Activated naive CD4-positive, alpha-beta T cell treated with anti-CD3 and anti-CD28 coated beads, Interleukin-2, amount 50 U/mL, for 16 hours (primary cell): ENCODE results near the gene SECISBP2.
"Not testable (repeated sequence)": the region's sequence is repeated elsewhere in the genome, so short reads cannot be mapped to it uniquely, and the experiment has no call there.

Experiments
- DNase-seq: peaks from one replicate; pipeline ENCODE4 v3.0.0-alpha.2; 2020

Gene SECISBP2

GRCh38 chr9:89367726-89368437 lies 49.6 kb downstream of the SECISBP2 start:
- DNase-seq, result no peak

DNA sequence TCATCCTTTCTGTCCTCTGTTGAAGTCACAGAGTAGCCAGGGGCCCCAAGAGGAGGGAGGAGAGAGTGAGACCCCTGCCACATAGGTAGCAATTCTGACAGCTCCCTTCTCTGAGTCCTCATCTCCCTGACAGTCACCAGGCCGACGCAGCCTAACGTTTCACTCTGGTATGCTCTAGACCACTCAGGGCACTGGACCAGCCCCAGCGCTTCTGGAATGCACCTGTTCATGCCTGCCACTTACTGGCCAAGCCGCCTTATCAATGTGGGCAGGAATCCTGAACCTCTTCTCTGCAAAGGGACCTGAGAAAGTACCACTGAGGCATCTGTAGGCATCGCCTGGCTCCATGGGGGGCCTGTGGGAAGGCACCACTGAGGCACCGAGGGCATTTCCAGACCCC lies 50.2 kb downstream of the SECISBP2 start:
- DNase-seq, result no peak

DNA sequence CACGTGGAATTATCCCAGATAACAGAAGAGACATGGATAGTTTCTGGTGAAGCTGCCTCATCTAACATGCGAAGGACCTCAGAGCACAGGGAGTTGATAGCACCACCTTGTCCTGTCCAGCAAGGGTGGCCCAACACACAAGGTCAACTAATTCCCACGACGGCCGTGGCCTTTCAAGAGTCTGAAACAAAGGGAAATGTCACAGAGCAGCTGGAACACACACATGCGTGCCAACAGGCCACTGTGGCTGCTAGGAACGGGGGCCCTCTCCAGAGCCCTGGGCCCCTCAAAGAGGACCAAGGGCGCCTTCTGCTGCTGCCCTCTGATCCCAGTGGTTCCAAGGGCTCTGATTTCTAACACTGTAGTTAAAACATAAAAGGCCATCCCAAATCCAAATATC lies 50.7 kb downstream of the SECISBP2 start:
- no peak for DNase-seq

GRCh38 chr9:89370593-89370992 lies 52.3 kb downstream of the SECISBP2 start:
- DNase-seq, result no peak

- DNase-seq, result not testable (repeated sequence)
Observed at GRCh38 chr9:89371791-89372190, 53.5 kb downstream of the SECISBP2 start.

GRCh38 chr9:89372230-89372816 lies 54.0 kb downstream of the SECISBP2 start:
- no peak for DNase-seq

DNA sequence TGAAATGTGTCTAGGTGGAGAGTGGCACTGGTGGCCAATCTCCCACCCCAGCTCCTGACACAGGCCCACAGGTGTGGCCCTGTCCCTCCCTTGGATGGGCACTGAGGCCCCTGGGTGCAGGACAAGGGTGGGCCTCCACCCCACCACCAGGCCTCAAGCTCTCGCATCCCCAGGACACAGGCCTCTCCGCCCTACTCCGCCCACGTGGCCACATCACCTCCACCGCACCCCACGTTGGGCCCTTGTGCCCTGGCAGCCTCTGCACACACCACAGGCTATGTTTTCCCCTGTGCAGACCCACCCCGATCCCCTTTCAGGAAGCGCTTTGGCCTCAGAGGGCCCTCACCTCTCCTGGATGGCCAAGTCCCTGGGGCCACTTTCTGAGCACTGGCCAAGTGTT lies 54.7 kb downstream of the SECISBP2 start:
- no peak for DNase-seq

- no peak for DNase-seq
Observed at GRCh38 chr9:89374176-89374575, 55.9 kb downstream of the SECISBP2 start.

DNA sequence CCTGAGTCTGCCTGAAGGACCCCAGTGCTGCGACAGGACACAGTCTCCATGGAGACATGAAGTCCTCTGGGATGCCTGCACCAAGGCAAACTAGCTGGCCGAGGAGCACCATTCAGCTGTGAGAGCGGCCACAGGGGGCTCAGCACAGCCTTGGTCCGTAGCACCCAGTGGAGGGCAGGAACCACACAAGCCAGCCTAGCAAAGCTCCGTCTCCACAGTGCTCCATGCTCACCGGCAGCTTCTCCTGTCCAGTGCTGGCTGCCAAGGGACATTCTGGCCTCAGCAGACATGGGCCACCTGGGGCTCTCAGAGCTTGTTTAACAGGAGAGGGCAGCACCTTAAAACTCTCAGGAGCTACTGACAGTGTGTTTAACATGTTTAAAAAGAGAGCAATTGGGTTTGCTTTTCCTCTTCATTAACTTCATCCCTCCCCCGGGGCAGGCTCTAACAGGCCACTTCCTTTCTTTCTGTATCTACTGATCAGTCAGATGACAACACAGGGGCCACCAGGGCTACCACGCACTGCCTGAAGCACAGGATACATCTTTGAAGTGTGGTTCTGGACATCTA lies 57.0 kb downstream of the SECISBP2 start:
- DNase-seq, result no peak

- DNase-seq, result no peak
Observed at GRCh38 chr9:89376286-89376685, 58.0 kb downstream of the SECISBP2 start.

- no peak for DNase-seq
Observed at GRCh38 chr9:89376741-89377351, 58.5 kb downstream of the SECISBP2 start.

DNA sequence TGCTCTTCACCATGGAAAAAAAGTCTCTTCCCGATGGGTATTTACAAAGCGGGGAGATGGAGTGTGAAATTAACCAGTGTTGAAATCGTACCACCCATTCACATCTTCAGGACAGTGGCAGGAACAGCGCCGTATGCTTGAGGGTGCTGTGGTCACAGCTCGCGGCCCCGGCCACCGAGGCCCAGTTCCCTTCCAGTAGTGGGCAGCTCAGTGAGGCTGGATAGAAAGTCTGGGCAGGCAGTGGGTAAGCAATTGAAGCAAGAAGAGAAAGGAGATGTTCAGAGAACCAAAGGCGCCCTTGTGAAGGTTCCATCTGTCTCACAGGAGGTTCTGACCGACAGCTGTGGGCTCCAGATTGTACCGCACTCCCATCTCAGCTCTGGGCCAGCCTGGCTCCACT lies 59.1 kb downstream of the SECISBP2 start:
- DNase-seq, result no peak

DNA sequence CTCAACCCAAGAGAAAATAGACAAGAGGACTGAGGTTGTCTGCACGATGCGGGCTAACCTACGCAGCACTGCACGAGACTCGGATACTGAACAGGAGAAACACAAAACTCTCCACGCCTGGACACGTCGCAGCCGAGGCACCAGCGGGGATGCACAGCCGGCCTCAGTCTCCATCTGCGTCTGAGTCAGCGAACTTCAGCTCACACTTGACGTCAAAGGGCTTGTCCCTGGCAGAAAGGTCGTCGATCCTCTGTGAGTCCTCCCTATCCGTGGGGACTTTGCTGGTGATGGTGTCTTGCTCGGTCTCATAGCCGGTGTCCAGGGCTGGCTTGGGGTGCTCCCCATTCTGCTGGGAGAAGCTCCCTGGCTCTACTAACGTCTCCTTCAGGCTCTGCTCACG lies 60.2 kb downstream of the SECISBP2 start:
- DNase-seq, result no peak

DNA sequence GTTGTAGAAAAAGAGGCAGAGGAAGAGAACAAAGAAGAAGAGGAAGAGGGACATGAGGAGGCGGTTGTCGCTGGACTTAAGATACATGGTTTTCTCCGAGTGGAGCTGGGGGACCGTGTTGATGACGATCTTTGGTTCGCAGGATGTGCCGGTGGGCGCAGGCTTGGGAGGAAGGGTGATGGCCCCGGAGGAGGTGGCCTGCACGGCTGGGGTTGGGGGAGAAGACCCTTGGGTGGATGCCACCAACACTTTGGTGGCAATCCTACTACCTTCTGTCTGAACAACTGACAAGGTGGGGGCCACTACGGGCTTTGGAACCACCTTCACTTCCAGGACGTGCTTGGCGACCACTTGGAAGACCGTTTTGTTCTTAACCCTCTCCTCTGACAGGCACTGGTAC lies 60.7 kb downstream of the SECISBP2 start:
- no peak for DNase-seq

DNA sequence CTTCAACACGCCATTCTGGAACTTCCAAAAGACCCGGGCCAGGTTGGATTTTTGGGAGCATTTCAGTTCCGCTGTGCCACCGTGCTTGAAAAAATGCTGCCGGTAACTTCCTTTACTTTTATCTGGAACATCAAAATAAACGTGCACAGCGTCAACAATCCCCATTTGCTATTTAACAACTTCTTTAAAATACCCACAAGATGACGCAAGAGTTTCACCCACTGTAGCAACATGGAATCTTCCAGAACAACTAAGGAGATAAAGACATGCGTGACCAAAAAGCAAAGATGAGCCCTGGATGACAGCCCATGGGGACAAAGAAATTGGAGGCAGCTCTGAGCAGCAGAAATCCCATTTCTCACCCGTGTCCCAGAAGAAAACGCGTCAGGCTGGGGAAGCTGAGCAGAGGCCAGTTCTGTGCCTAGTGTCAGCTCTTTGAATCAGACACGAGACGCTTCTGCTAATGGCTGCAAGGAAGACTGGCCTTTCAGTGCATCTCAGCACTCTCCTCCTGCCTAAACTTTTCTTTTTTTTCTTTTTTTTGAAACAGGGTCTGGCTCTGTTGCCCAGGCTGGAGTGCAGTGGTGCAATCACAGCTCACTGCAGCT lies 61.3 kb downstream of the SECISBP2 start:
- DNase-seq, result no peak

DNA sequence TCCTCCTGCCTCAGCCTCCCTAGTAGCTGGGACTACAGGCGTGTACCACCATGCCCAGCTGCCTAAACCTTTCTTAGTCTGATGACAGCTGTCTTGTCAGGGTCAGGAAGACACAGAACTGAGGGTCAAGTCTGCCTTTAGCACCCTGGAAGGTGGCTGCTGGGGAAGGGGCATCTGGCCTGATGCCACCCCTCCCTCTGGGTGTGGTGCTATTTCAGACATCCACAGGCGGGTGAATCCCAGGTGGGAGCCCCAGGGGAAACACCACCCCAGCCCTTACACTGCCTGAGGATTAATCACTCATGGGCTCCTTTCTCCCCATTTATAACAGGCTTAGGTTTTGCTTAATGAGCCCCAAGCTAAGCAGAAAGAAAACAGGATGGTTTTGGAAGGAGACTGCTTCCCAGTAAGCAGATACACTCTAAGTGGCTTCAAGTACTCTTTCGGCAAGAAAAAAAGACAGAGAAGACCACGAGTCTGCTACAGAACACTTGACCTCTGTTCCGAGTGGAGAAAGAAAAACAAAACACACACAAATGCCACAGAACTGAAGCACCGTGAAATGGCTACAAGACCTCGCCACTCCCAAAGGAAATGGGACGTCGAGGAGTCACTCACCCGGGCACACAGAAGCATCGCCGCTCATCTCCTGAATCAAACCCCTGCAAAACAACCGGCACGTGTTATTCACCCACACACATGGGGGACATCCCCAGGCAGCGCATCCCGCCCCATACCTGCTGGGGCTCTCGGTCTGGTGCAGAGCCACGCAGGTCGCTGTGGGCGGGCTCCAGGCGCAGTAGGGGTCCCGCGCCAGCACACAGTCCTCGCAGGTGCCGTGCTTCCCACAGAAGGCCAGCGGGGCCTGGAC lies 62.4 kb downstream of the SECISBP2 start:
- DNase-seq, result no peak

- no peak for DNase-seq
Observed at GRCh38 chr9:89381308-89381609, 63.0 kb downstream of the SECISBP2 start.

- DNase-seq, result no peak
Observed at GRCh38 chr9:89382026-89382986, 64.0 kb downstream of the SECISBP2 start.

DNA sequence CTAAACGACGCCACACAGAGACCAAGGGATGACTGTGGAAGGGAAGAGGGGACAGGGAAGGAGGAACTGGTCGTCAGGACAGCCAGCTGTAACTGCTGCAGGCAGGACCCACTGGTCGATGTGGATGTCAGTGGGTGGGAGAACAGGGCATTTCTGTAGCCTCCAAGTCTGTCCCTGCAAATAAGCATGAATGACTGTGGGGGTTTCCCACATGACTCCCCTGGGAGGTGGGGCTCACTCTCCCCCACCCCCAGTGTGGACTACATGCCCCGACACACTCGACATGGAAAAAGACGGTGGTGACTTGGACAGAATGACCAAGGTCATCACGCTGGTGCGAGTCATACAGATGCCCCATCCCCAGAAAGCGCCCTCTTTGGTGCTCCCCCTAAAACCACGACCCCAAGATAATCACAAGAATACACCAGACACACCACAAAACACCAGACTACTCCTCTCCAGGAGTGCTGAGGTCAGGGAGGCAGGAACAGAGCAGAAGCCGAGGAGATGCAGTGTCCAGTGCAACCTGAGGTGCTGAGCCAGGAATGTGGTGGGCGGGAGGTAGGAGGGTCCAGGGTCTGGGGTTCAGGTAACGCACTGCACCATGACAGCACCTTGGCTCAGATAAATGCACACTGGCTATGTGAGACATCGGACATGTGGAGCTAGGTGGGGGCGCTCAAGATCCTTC lies 64.9 kb downstream of the SECISBP2 start:
- DNase-seq, result no peak

- DNase-seq, result no peak
Observed at GRCh38 chr9:89383721-89384300, 65.5 kb downstream of the SECISBP2 start.

DNA sequence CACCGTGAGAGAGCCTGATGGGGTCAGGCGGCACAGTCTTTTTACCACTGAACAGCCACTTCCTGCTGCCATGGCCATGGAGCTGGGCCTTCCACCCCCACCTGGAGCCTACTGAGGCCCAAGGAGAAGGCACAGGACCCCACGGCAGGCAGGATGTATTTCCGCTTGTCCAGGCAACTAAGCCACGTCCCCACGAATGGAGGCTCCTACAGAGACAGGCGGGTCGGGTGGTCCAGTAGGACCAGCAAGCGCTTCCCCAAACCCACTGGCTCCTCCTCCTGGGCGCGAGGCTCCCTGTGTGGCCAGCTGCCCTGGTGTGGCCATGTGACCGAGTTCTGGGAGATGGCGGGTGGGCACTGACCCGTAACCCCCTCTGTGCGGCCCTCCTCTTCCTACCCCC lies 66.5 kb downstream of the SECISBP2 start:
- DNase-seq, result no peak
